ENCODE results near the gene CCDC12.

DNA sequence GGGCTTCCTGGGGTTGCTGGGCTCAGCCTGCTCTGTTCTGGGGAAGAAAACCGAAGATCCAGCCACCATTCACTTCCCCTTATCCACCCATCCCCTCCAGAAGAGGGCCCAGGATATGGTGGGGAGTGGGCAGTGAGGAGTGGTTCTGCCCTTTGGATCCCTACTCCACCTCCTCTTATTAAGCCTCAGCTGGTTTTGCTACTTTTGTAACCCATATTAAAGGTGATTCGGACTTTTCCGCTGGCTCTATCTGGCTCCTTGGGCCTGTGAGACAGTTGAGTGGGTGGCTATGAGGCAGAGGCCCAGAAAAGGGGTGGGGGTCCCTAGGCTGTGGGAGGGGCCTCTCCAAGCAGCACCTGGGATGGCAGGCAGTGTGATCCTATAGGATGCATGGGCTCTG lies 36.7 kb upstream of the CCDC12 start:
- TF ChIP-seq, protein P1, sequence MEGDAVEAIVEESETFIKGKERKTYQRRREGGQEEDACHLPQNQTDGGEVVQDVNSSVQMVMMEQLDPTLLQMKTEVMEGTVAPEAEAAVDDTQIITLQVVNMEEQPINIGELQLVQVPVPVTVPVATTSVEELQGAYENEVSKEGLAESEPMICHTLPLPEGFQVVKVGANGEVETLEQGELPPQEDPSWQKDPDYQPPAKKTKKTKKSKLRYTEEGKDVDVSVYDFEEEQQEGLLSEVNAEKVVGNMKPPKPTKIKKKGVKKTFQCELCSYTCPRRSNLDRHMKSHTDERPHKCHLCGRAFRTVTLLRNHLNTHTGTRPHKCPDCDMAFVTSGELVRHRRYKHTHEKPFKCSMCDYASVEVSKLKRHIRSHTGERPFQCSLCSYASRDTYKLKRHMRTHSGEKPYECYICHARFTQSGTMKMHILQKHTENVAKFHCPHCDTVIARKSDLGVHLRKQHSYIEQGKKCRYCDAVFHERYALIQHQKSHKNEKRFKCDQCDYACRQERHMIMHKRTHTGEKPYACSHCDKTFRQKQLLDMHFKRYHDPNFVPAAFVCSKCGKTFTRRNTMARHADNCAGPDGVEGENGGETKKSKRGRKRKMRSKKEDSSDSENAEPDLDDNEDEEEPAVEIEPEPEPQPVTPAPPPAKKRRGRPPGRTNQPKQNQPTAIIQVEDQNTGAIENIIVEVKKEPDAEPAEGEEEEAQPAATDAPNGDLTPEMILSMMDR (IDR thresholded peaks at IDR 0.05): no peak
- no peak for TF ChIP-seq POLR2A (IDR thresholded peaks at IDR 0.05)

All from adrenal gland (tissue), 5 donors.